Measurements from ENCODE around the gene NCF4.

NCF4 gene

DNA sequence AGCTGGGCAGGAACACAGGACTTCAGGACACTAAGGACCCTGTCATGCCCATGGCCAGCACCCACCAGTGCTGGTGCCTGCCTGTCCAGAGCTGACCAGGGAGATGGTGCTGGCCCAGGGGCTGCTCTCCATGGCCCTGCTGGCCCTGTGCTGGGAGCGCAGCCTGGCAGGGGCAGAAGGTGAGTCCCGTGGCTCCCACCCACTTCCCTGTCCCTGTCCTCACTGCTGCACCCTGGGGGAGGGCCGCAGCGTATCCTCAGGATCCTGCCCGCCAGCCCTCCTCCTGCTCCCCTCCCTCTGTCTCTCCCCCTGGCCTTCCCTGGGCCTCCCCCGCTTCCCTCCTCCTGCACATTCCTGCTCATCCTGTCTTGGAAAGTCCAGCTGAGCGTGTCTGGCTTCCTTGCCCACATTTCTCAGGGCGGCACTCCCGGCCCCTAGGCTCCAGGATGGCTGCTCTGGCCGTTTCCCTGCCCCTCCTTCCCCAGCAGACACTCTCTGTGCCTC lies 61.4 kb downstream of the NCF4 start:
- no peak for DNase-seq (ENCODE audit: low read depth)

DNA sequence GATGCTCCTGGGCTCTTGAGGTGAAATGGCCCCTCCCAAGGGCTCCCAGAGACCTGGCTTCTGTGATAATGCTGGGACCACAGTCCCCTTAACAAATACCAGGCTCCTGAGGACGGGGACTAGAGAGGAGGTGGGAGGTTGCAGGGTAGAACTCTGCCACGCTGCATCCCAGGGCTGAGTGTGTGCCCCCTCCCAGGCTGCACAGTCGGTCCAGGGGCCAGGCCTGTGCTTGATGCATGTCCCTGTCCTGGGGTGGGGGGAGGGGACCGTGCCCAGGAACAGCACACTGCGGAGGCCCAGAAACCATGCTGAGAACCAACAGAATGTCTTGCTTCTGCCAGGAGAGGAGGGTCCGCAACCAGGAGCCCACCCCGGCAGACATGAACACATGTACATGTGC lies 61.9 kb downstream of the NCF4 start:
- no peak for DNase-seq (ENCODE audit: low read depth)

DNA sequence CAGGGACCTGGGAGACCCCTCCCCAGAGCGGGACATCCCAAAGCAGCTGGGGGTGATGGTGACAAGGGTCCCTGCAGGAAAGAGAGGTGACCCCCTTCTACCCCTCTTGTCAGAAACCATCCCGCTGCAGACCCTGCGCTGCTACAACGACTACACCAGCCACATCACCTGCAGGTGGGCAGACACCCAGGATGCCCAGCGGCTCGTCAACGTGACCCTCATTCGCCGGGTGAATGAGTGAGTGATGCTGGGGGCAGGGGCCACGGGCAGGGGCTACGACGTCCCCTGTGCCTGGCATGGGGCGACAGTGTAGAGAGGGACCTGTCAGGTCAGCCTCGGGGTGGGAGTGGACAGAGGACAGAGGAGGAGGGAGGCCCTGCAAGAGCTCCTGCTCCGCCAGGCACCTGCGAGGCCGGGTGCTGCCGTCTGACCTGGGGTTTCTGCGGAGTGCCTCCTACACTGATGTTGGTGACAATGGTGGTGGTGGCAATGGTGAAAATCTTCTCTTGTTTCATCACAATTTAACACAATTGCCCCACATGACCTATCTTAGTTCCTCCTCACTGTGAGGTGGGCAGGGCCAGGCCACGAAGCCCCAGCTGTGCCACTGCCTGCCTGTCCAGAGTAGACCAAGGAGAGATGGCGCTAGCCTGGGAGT lies 62.5 kb downstream of the NCF4 start:
- no peak for DNase-seq (ENCODE audit: low read depth)

DNA sequence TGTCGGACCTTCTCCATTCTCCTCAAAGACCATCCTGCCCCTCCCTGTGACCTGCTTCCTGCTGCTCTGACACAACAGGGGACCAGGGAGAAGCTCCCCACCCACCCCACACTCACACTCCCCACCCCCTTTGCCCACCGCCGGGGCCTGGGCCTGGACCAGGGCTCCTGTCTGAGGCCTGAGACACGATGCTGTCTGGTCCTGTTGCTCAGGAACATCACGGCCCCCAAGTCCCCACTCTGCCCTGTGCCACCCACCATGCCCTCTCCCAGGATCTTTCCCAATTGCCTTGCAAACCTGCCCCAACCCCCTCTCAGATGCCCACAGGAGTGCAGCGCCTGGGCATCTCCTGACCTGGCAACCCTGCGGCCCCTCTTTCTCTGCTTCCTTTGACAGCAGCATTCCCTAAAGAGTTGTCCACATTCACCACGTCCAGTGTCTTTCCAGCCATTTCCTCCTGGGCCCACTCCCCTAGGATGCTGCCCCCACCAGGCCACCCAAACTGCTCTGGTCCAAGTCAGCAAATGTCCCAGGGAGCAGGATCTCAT lies 63.4 kb downstream of the NCF4 start:
- DNase-seq (ENCODE audit: low read depth), result no peak

DNA sequence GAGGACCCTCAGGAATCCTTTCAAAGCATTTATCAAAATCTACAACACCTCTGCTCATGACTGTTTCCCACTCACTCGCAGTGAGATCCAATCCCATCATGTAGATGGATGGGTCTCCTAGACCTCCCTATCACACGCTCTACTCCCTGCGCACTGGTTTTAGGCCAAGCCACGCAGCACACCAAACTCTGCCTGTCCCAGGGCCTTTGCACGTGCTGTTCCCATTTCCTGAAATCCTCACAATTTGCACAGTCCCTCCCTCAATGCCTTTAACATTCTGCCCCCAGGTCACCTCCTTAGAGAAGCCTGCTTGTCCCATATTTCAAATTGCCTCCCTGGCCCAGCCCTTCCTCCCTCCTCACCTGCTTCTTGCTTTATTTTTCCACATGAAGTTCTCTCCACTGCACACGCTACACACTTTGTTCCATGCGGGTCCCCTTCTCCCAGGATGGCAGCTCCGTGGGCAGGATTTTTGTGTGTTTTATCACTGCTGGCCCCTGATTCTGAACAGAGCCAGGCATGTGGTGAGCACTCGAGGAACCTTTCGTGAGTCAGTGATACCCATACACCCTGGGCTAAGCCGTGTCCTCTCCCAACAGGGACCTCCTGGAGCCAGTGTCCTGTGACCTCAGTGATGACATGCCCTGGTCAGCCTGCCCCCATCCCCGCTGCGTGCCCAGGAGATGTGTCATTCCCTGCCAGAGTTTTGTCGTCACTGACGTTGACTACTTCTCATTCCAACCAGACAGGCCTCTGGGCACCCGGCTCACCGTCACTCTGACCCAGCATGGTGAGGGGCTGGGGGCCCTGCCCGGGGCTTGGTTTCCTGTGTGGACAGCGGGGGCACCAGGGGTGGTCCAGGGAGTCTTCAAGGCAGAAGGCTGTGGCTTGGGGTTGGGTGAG lies 64.8 kb downstream of the NCF4 start:
- DNase-seq (ENCODE audit: low read depth), result no peak

DNA sequence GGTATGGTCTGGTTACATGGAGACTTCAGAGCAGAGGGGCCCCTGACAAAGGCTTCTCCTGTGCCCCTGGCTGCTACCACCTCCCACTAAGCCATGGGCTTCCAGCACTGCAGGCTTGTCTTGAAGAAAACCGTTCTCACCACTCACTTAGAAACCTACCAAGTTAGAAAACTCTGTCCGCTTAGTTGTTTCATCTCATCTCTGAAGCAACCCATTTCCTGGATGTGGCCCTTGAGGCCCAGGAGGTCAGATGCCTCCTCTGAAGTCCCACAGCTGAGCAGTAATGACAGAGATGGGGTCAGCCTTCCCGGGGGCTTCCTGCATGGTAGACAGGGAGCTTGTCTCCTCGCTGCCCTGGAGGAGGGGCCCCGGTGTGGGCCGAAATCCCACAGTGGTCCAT lies 65.5 kb downstream of the NCF4 start:
- DNase-seq (ENCODE audit: low read depth), result no peak

DNA sequence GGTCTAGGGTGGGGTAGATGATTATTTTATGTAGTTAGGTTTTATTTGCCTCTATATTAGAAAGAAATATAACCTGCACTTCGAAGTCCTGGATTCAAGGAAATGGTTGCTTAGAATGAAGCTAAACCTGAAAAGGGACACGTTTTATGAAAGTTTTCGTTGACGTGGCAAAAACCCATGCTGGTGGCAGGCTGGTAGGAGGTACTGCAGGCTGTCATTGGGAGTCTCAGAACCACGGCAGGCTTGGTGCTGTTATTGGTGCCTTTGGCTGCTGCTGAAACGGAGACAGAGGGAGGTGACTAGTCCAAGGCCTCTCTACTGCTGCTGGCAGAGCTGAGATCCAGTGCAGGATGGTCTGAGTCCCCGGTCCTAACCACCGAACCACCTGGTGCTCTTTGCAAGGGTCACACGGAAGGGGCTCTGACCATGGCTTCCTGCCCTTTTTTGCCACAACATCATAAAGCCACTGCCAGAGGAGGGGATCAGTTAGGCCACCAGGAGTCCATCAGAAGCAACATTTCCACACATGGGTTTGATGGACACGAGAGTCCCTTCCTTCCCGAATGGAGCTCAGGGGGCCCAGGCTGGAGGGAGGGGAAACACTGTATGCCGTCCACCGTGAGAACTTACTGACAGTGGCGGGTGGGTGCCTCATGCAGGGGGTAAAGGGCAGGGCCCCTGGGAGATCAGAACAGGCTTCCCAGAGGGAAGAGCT lies 66.1 kb downstream of the NCF4 start:
- DNase-seq (ENCODE audit: low read depth), result no peak
